Measurements from ENCODE around the gene CERS1. TPM values are rescaled to one million over a fixed set of nuclear protein-coding genes. Genes with fewer than 3 reads are reported as not detected.
A peak's percentile ranks its signal among the peaks of the same experiment; 100 is the strongest.

Gene CERS1
- total RNA-seq, 1 donor from 2014 or later: 0.24 TPM

DNA sequence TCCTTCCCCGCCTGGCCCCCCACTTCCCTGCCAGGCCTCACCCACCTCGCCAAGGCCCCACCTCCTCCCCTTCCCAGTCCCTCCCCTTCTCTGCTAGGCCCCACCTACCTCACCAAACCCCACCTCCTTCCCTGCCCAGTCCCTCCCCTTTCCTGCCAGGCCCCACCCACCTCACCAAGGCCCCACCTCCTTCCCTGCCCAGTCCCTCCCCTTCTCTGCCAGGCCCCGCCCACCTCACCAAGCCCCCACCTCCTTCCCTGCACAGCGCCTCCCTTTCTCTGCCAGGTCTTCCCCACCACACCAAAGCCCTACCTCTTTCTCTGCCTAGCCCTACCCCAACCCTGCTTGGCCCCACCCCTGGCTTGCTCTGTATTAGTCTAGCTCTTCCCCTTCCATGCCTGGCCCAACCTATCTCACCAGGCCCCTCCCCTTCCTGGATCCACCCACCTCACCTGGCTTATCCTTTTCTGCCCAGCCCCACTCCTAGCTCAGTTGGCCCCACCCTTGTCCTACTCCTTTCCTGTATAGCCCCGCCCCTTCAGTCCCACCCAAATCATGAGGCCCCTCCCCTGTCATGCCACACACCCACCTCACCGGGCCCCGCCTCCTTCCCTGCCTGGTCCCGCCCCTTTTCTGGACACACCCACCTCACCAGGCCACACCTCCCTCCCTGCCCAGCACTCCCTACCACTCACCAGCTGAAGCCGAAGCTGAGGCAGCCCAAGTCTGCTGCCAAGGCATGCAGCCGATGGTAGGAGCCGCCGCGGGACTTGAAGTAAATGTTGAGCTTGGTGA, 16.2 kb downstream of the CERS1 start:
- ATAC-seq (ENCODE audit: poor library complexity): peak; percentile 30

GRCh38 chr19:18878858-18879578, 16.9 kb downstream of the CERS1 start:
- intact Hi-C loops (cut with DNase I): no loop called here
- DNase-seq: no peak
- ATAC-seq (ENCODE audit: poor library complexity): no peak

More for the DNA sequence above, 16.2 kb downstream of the CERS1 start:
- intact Hi-C loops (cut with DNase I): no loop called here
- no peak for DNase-seq

DNA sequence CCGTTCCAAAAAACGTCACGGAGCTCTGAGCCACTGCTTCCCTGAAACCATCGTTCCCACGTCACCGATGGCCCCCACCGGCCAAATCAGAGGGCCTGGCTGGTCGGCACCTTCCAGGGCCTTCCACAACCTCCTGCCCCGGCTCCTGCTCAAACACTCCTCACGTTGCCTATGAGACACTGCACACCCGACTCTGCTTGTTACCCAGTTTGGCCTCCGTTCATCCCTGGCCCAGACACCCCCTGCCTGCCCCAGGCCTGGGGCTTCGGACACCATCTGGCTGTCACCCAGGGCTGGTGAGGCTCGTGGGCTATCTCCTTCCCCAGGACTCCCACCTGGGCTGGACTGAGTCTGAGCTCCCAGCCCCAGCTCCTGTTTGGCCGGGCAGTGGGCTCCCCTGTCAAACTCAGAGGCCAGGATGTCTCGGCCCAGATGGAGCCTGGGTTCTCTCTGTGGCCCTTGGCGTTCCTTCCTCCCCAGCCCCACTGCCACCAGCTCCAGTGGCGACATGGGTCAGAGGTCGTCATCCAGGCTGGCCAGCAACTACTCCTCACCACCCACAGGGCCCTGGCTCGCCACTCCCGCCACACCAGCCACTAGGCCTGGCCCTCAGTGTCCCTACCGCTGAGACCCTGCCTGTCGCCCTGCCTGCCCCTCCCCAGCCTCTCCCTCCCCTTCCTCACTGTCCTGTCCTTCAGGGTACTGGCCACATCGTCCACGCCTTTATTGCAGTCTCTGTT, 17.7 kb downstream of the CERS1 start:
- intact Hi-C loops (cut with DNase I): no loop called here
- DNase-seq: no peak
- no peak for ATAC-seq (ENCODE audit: poor library complexity)

GRCh38 chr19:18876865-18877264, 19.1 kb downstream of the CERS1 start:
- intact Hi-C loops (cut with DNase I): no loop called here
- DNase-seq (no peak), ATAC-seq (ENCODE audit: poor library complexity) (no peak)

- DNase-seq (no peak), ATAC-seq (ENCODE audit: poor library complexity) (no peak)
- intact Hi-C loops (cut with DNase I): no loop called here
These were observed 20.2 kb downstream of the CERS1 start for GRCh38 chr19:18875726-18876125.

GRCh38 chr19:18871543-18871942, 24.4 kb downstream of the CERS1 start:
- intact Hi-C loops (cut with DNase I): no loop called here
- ATAC-seq (ENCODE audit: poor library complexity): no peak
- DNase-seq: no peak

DNA sequence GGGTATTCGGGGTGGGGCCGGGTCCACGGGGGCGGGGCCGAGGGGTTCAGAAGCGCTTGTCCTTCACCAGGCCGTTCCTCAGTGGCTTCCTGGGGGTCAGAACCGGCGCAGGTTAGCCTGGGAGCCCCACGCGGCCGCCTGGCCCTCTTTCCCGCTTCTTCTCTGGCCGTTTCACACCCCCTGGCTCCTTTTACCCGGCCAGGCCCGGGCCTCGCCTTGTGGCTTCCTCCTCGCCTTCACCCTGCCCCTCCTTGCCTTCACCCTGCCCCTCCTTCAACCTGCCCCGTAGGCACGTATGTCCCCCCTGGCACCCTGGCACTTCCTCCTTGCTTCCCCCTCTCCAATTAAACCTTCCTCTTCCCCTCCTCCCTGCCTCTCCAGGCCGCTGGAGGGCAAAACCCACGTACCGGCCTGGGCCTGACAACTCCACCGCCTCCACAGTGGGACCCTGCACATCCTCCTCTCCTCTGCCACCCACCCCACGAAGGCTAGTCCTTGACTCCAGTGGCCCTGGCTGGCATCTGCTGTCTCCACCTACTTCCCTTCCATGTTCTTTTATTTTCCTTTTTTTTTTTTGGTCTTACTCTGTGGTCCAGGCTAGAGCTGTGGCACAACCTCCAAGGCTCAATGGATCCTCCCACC, 25.3 kb downstream of the CERS1 start:
- ATAC-seq (ENCODE audit: poor library complexity): no peak
- DNase-seq: no peak
- intact Hi-C loops (cut with DNase I): no loop called here

- DNase-seq (no peak), ATAC-seq (ENCODE audit: poor library complexity) (no peak)
- intact Hi-C loops (cut with DNase I): loop anchor here (10.0 kb wide), 1 partner anchor 415 kb away; no protein-coding TSS in a partner anchor
These were observed 26.0 kb downstream of the CERS1 start for GRCh38 chr19:18869781-18870530.

GRCh38 chr19:18869023-18869618, 26.8 kb downstream of the CERS1 start:
- intact Hi-C loops (cut with DNase I): loop anchor here (10.0 kb wide), 1 partner anchor 414 kb away; no protein-coding TSS in a partner anchor
- ATAC-seq (ENCODE audit: poor library complexity) (no peak), DNase-seq (no peak)

- DNase-seq (no peak), ATAC-seq (ENCODE audit: poor library complexity) (peak; percentile 5)
- intact Hi-C loops (cut with DNase I): loop anchor here (10.0 kb wide), 1 partner anchor 414 kb away; no protein-coding TSS in a partner anchor
These were observed 27.5 kb downstream of the CERS1 start for GRCh38 chr19:18868380-18869022.

- DNase-seq (no peak), ATAC-seq (ENCODE audit: poor library complexity) (no peak)
- intact Hi-C loops (cut with DNase I): loop anchor here (10.0 kb wide), 1 partner anchor 413 kb away; no protein-coding TSS in a partner anchor
These were observed 28.2 kb downstream of the CERS1 start for GRCh38 chr19:18867751-18868150.

DNA sequence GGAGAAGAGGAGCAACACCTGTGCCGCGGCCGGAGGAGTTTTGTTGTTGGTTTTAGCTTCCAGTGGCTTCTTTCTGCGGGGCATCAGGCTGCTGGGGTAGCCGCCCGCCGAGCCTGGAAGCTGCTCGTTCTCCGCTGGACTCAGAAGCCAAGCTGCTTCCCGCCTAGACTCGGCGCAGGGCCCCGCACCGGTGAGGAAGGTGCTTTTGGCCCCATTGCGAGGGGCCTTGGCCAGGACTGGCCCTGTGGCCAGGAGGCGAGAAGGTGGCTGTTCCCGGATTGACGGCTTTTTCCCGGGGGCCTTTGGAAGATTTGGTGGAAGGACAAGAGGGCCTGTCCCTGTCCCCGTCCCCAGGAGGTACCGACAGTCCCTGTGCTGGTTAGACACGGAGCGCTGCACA, 28.8 kb downstream of the CERS1 start:
- DNase-seq: no peak
- intact Hi-C loops (cut with DNase I): loop anchor here (10.0 kb wide), 1 partner anchor 412 kb away; no protein-coding TSS in a partner anchor

GRCh38 chr19:18866800-18867123, 29.2 kb downstream of the CERS1 start:
- ATAC-seq (ENCODE audit: poor library complexity) (peak; percentile 9), DNase-seq (no peak)
- intact Hi-C loops (cut with DNase I): loop anchor here (10.0 kb wide), 1 partner anchor 412 kb away; no protein-coding TSS in a partner anchor

More for the DNA sequence above, 28.8 kb downstream of the CERS1 start:
- ATAC-seq (ENCODE audit: poor library complexity): no peak

- peak; percentile 85 for ATAC-seq (ENCODE audit: poor library complexity)
- intact Hi-C loops (cut with DNase I): loop anchor here (10.0 kb wide), 1 partner anchor 411 kb away; no protein-coding TSS in a partner anchor
- peak; percentile 81 for DNase-seq
These were observed 29.8 kb downstream of the CERS1 start for GRCh38 chr19:18865973-18866799.

GRCh38 chr19:18865106-18865972, 30.6 kb downstream of the CERS1 start:
- ATAC-seq (ENCODE audit: poor library complexity) (no peak), DNase-seq (no peak)
- intact Hi-C loops (cut with DNase I): loop anchor here (10.0 kb wide), 1 partner anchor 411 kb away; no protein-coding TSS in a partner anchor

Data from Right ventricle myocardium superior (tissue), 1 donor.